Measurements from ENCODE around the gene ABCG5. TPM values are rescaled to one million over a fixed set of nuclear protein-coding genes. Genes with fewer than 3 reads are reported as not detected.
A peak's percentile ranks its signal among the peaks of the same experiment; 100 is the strongest.

Gene ABCG5
- total RNA-seq, 5 donors from 2014 or later (not counting 1 experiment from before 2014, with no cell fraction given), result not detected

DNA sequence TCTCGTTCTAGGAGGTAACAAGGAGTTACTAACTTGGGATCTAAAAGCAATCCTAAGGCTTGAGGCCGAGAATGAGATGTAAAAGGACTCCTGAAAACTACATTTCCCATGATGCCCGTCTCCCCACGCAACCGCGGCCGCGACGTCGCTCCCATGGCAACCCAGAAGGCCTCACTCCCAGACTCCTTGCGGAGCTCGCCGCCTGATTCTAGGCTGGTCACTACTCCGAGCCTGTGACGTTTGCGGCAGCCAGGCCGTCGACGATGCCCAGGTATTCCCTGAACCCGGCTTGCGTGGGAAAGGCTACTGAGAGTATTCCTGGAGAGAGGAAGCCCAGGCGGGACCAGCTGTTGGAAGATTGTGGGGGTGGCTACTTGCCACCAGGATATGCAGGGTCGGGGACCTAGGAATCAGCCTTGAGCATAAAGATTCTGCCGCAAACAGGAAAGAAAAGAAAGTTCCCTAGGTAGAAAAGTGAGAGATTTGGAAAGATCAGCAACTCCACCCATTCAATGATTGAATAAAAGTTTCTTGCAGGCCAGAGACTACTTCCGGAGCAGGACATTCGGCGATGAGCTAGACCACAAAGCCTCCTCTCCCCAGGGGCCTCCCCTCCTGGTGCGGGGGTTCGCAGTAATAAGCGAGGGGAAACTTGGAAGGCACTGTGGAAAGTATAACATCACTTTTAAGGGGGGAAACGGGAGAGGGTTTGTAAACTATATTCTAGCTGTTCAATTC lies 64.6 kb downstream of the ABCG5 start, which contains the start of gene DYNC2LI1:
TSS of gene DYNC2LI1 (plus strand) at position 164 of the 738 bp plus-strand sequence. CDS start at position 264, 100 bp downstream.
- ATAC-seq (replicated peaks in 1 of 4) (peak; percentile 95 to 100 (median 98)), DNase-seq (peak; percentile 45 to 83 (median 57))
- Histone ChIP-seq H3K27ac (ENCODE audit: low read length) (no peak within 1 kb of the TSS), H3K4me3 (ENCODE audit: control insufficient read depth in 1 of 2, extremely low read depth in 1 of 2, low read length in 1 of 2) (peak within 1 kb of the TSS; percentile 91 to 98), H3K4me1 (ENCODE audit: control insufficient read depth in 1 of 2, extremely low read depth in 1 of 2, insufficient read depth in 2 of 2, low read length in 2 of 2) (peaks cover 6 to 12% of the 10 kb centered on the region in 2 experiments), H3K36me3 (ENCODE audit: control insufficient read depth in 2 of 2, extremely low read depth in 1 of 2, insufficient read depth in 1 of 2, low read length in 1 of 2) (no peaks in the 10 kb centered on the region), H3K27me3 (replicated peaks in 1 of 2; ENCODE audit: control insufficient read depth in 2 of 2, extremely low read depth in 1 of 2, insufficient read depth in 2 of 2, low read length in 1 of 2) (no peaks in the 10 kb centered on the region), H3K9me3 (no peaks in the 10 kb centered on the region)
- peak within 1 kb of the TSS; percentile 75 to 81 for H3K27ac Mint-ChIP-seq
- peak within 1 kb of the TSS; percentile 91 to 97 (median 96) for H3K4me3 Mint-ChIP-seq
- ChIA-PET CTCF (no interaction called here), POLR2A (interaction anchor here in 1 of 2 donors (0.5 kb wide), 1 partner anchor 578 kb away, joined by 4 read pairs; no protein-coding TSS in a partner anchor)
- H3K4me1 Mint-ChIP-seq, result peaks cover 17 to 18% (median 17%) of the 10 kb centered on the region in 3 donors
- H3K9me3 Mint-ChIP-seq, result no peaks in the 10 kb centered on the region
- H3K27me3 Mint-ChIP-seq, result peaks cover 2 to 3% of the 10 kb centered on the region in 2 donors
- peaks cover 4% of the 10 kb centered on the region for H3K36me3 Mint-ChIP-seq
- WGBS (ENCODE audit: insufficient coverage), result 1% methylated on average over 20 of the region's 31 CpGs

DNA sequence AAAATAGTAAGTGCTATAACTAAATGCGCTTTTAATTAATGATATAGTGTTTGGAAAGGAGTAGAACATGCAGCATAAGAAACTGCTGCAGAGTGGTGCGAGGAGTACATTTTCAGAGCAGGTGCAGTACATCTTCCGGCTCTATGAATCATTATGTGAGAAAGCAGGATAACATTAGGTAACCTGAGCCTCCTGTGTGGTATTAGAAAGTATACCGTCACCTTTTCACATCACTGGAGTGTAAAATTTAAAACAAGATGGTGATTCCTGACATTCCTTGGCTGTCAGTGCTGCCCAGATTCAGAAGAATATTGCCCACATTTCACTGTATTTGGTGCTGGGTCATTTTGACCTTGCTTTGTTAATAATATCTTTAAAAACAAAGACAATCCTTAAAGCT lies 72.6 kb downstream of the ABCG5 start:
- Mint-ChIP-seq H3K36me3 (peaks cover 3% of the 10 kb centered on the region), H3K27ac (no peak overlapping the region), H3K27me3 (peaks cover 2 to 3% of the 10 kb centered on the region in 2 donors), H3K9me3 (no peaks in the 10 kb centered on the region), H3K4me1 (no peaks in the 10 kb centered on the region), H3K4me3 (no peak overlapping the region)
- H3K4me3 ChIP-seq (ENCODE audit: control insufficient read depth in 1 of 2, extremely low read depth in 1 of 2, low read length in 1 of 2), result no peak overlapping the region
- no peak overlapping the region for H3K27ac ChIP-seq (ENCODE audit: low read length)
- no peaks in the 10 kb centered on the region for H3K27me3 ChIP-seq (replicated peaks in 1 of 2; ENCODE audit: control insufficient read depth in 2 of 2, extremely low read depth in 1 of 2, insufficient read depth in 2 of 2, low read length in 1 of 2)
- WGBS (ENCODE audit: insufficient coverage), result 84% methylated on average over 2 of the region's 4 CpGs
- no peaks in the 10 kb centered on the region for H3K9me3 ChIP-seq
- DNase-seq (no peak), ATAC-seq (replicated peaks in 1 of 4) (no peak)
- no peaks in the 10 kb centered on the region for H3K4me1 ChIP-seq (ENCODE audit: control insufficient read depth in 1 of 2, extremely low read depth in 1 of 2, insufficient read depth in 2 of 2, low read length in 2 of 2)
- ChIA-PET POLR2A (no interaction called here), CTCF (no interaction called here)
- no peaks in the 10 kb centered on the region for H3K36me3 ChIP-seq (ENCODE audit: control insufficient read depth in 2 of 2, extremely low read depth in 1 of 2, insufficient read depth in 1 of 2, low read length in 1 of 2)

DNA sequence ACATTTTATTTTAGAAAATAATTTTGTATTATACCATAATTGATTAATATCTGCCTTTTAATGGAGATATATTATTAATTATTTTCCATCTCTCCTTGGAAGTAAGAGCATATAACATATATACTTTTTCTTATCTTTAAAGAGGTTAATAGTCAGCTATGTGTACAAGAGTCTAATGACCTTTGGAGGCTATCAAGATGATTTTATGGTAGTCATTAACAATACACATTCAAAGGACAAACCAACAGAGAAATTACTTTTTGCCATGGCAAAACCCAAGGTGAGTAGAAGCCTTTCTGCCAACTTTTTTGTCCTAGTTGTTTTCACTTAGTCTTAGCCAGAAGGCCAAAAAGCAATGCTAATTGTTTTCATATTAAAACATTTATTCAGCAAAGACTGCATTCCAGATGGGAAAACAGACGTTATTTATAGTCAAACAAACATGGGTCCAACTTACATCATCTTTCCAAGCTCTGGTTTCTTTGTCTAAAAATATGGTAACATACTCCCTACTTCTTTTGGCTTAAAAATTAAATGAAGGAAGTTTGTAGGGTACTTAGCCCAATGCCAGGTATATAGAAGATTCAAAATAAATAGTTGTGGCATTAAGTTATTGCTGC lies 74.4 kb downstream of the ABCG5 start:
- Mint-ChIP-seq H3K4me3 (no peak overlapping the region), H3K4me1 (no peaks in the 10 kb centered on the region), H3K36me3 (peaks cover 3% of the 10 kb centered on the region), H3K27me3 (peaks cover 0 to under 1% of the 10 kb centered on the region in 2 donors), H3K27ac (no peak overlapping the region), H3K9me3 (no peaks in the 10 kb centered on the region)
- Histone ChIP-seq H3K27ac (ENCODE audit: low read length) (no peak overlapping the region), H3K4me3 (ENCODE audit: control insufficient read depth in 1 of 2, extremely low read depth in 1 of 2, low read length in 1 of 2) (no peak overlapping the region), H3K9me3 (no peaks in the 10 kb centered on the region), H3K4me1 (ENCODE audit: control insufficient read depth in 1 of 2, extremely low read depth in 1 of 2, insufficient read depth in 2 of 2, low read length in 2 of 2) (no peaks in the 10 kb centered on the region), H3K36me3 (ENCODE audit: control insufficient read depth in 2 of 2, extremely low read depth in 1 of 2, insufficient read depth in 1 of 2, low read length in 1 of 2) (no peaks in the 10 kb centered on the region), H3K27me3 (replicated peaks in 1 of 2; ENCODE audit: control insufficient read depth in 2 of 2, extremely low read depth in 1 of 2, insufficient read depth in 2 of 2, low read length in 1 of 2) (no peaks in the 10 kb centered on the region)
- DNase-seq, result no peak
- ChIA-PET CTCF (interaction anchor here in 1 of 2 donors (0.6 kb wide), 1 partner anchor 13 kb away, joined by 5 read pairs; no protein-coding TSS in a partner anchor), POLR2A (no interaction called here)
- WGBS (ENCODE audit: insufficient coverage), result no CpG with 5 or more reads among the region's 1 CpG
- no peak for ATAC-seq (replicated peaks in 1 of 4)

DNA sequence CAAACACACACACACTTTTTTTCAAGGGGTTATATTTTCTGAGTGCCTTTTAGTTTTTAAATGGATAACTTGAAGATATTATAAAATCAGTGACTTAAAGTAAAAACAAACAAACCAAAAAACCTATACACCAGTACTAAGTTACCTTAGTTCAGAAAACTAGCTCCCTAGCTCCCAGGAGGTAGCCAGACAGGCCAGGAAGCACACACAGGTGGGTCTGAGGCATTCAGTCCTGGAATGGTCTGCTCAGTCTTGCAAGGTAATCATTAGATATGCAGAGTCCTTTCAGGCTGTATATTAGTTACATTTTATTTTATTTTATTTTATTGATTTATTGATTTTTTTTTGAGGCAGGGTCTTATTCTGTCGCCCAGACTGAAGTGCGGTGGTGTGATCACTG lies 75.5 kb downstream of the ABCG5 start:
- POLR2A ChIA-PET, result no interaction called here
- H3K27ac Mint-ChIP-seq, result no peak overlapping the region
- 100% methylated on average over 2 of the region's 2 CpGs for WGBS (ENCODE audit: insufficient coverage)

More for the DNA sequence above, 75.5 kb downstream of the ABCG5 start:
- H3K9me3 ChIP-seq, result no peaks in the 10 kb centered on the region
- H3K4me1 Mint-ChIP-seq, result no peaks in the 10 kb centered on the region
- H3K36me3 ChIP-seq (ENCODE audit: control insufficient read depth in 2 of 2, extremely low read depth in 1 of 2, insufficient read depth in 1 of 2, low read length in 1 of 2), result no peaks in the 10 kb centered on the region
- H3K4me1 ChIP-seq (ENCODE audit: control insufficient read depth in 1 of 2, extremely low read depth in 1 of 2, insufficient read depth in 2 of 2, low read length in 2 of 2), result no peaks in the 10 kb centered on the region
- no peak overlapping the region for H3K4me3 Mint-ChIP-seq
- H3K36me3 Mint-ChIP-seq, result peaks cover 3% of the 10 kb centered on the region
- H3K9me3 Mint-ChIP-seq, result no peaks in the 10 kb centered on the region
- H3K27me3 ChIP-seq (replicated peaks in 1 of 2; ENCODE audit: control insufficient read depth in 2 of 2, extremely low read depth in 1 of 2, insufficient read depth in 2 of 2, low read length in 1 of 2), result no peaks in the 10 kb centered on the region
- DNase-seq (no peak), ATAC-seq (replicated peaks in 1 of 4) (no peak)
- CTCF ChIA-PET, result no interaction called here
- no peaks in the 10 kb centered on the region for H3K27me3 Mint-ChIP-seq
- H3K4me3 ChIP-seq (ENCODE audit: control insufficient read depth in 1 of 2, extremely low read depth in 1 of 2, low read length in 1 of 2), result no peak overlapping the region
- H3K27ac ChIP-seq (ENCODE audit: low read length), result no peak overlapping the region

Other genes starting within 250 kb of the ABCG5 start
- gene THADA, start 242.8 kb downstream of the ABCG5 start, total RNA-seq, result 10 to 100 TPM; 36.4 to 50.5 (median 40.6) TPM
- 1 to 10 TPM in 4 of 5 donors, under 1 TPM in 1; 0.96 to 3.1 (median 2.2) TPM for gene PLEKHH2, start 201.6 kb downstream of the ABCG5 start, total RNA-seq
- not detected for gene C1GALT1C1L, start 162.4 kb downstream of the ABCG5 start, total RNA-seq
- 1 to 10 TPM; 2.4 to 4.7 (median 3.7) TPM for gene DYNC2LI1, start 64.8 kb downstream of the ABCG5 start, total RNA-seq
- gene ABCG8, start 132 bp upstream of the ABCG5 start, total RNA-seq, result under 1 TPM in 2 of 5 donors, not detected in 3; 0.09 TPM
- 10 to 100 TPM; 53.8 to 66.4 (median 59.5) TPM for gene LRPPRC, start 157.2 kb upstream of the ABCG5 start, total RNA-seq